ENCODE results near the gene IL23R. TPM values are rescaled to one million over a fixed set of nuclear protein-coding genes. Genes with fewer than 3 reads are reported as not detected.

Gene IL23R
- total RNA-seq, 1 experiment from 2014 or later: not detected

DNA sequence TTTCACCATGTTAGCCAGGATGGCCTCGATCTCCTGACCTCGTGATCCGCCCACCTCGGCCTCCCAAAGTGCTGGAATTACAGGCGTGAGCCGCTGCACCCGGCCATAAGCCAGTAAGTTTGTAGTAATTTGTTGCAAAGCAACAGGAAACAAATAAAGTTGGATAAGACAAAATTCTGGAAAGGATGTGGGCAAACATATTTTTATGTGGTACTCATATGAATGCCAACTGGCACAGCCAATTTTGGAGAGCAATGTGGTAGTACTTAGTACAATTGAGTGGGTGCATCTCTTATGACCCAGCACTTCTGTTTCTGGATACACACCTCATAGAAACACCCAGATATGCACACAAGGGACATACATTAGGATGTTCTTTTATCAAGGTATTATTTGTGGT lies 133.0 kb downstream of the IL23R start:
- intact Hi-C loops (cut with micrococcal nuclease; ENCODE audit: unreplicated experiment): no loop called here
- Histone ChIP-seq H3K4me1 (ENCODE audit: control insufficient read depth, insufficient read depth, low read length) (no peaks in the 10 kb centered on the region), H3K9me3 (ENCODE audit: control insufficient read depth, insufficient read depth, low read depth, low read length) (no peaks in the 10 kb centered on the region), H3K36me3 (ENCODE audit: control insufficient read depth, insufficient read depth, low read length) (no peaks in the 10 kb centered on the region), H3K27ac (ENCODE audit: low read length) (no peak overlapping the region), H3K4me3 (ENCODE audit: low read depth in 2 of 2, low read length in 2 of 2) (no peak overlapping the region), H3K27me3 (ENCODE audit: control insufficient read depth, insufficient read depth, low read length) (peaks cover 5% of the 10 kb centered on the region; the same call in 1 of the 2 replicates)
- ChIA-PET POLR2A (no interaction called here), CTCF (no interaction called here)
- DNase-seq (ENCODE audit: low read depth, low spot score) (no peak), ATAC-seq (no peak)
- in situ Hi-C loops (cut with HindIII; ENCODE audit: low pct_unique_long_range_greater_than_20kb, low sequenced_read_pairs): no loop called here
- BruUV-seq (replicated peaks): no TSS peak
- no peak for TF ChIP-seq TCF7L2 (IDR thresholded peaks at IDR 0.05; ENCODE audit: low read depth, low read length)
- no peak for TF ChIP-seq REST (IDR thresholded peaks at IDR 0.05; ENCODE audit: insufficient read depth in 1 of 2, low read depth in 2 of 2, low read length in 1 of 2)
- no peak for TF ChIP-seq POLR2AphosphoS5 (IDR thresholded peaks at IDR 0.05; ENCODE audit: low read depth, low read length)
- TF ChIP-seq SIN3A (IDR thresholded peaks at IDR 0.05; ENCODE audit: borderline replicate concordance, insufficient read depth, low read depth, low read length): no peak
- TF ChIP-seq CTCF (IDR thresholded peaks at IDR 0.05): no peak

DNA sequence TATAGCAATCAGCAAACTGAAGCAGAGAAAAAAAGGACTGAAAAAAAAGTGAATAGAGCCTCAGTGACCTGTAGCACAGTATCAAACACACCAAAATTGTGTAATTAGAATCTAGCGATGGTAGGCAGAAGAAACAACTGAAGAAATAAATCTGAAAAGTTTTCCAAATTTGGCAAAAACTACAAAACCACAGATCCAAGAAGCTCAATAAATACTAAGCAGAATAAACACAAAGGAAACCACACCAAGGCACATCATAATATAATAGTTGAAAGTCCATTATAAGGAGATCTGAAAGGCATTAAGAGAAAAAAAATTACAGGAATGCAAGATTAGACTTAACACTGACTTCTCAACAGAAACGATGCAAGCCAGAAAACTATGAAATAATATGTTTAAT lies 134.3 kb downstream of the IL23R start:
- Histone ChIP-seq H3K4me1 (ENCODE audit: control insufficient read depth, insufficient read depth, low read length) (no peaks in the 10 kb centered on the region), H3K9me3 (ENCODE audit: control insufficient read depth, insufficient read depth, low read depth, low read length) (no peaks in the 10 kb centered on the region), H3K27ac (ENCODE audit: low read length) (no peak overlapping the region), H3K36me3 (ENCODE audit: control insufficient read depth, insufficient read depth, low read length) (no peaks in the 10 kb centered on the region), H3K4me3 (ENCODE audit: low read depth in 2 of 2, low read length in 2 of 2) (no peak overlapping the region), H3K27me3 (ENCODE audit: control insufficient read depth, insufficient read depth, low read length) (peaks cover 5% of the 10 kb centered on the region; the same call in 1 of the 2 replicates)
- POLR2A ChIA-PET: no interaction called here
- in situ Hi-C loops (cut with HindIII; ENCODE audit: low pct_unique_long_range_greater_than_20kb, low sequenced_read_pairs): no loop called here
- DNase-seq (ENCODE audit: low read depth, low spot score): no peak
- BruUV-seq (replicated peaks): no TSS peak
- TF ChIP-seq REST (IDR thresholded peaks at IDR 0.05; ENCODE audit: insufficient read depth in 1 of 2, low read depth in 2 of 2, low read length in 1 of 2): no peak
- no peak for ATAC-seq
- intact Hi-C loops (cut with micrococcal nuclease; ENCODE audit: unreplicated experiment): no loop called here
- CTCF ChIA-PET: no interaction called here
